GM18505 (cell line): Measurements from ENCODE around the gene MBD1.
A peak's percentile ranks its signal among the peaks of the same experiment; 100 is the strongest.
"Not testable (repeated sequence)": the region's sequence is repeated elsewhere in the genome, so short reads cannot be mapped to it uniquely, and the experiment has no call there.

Source experiments
- ATAC-seq: cut with Tn5 transposase; IDR thresholded peaks from one replicate; pipeline ENCODE4 v1.9.1; 2021; ENCODE audit not compliant: unreplicated experiment
- POLR2A ChIP-seq: IDR thresholded peaks from 4 replicates; pipeline ENCODE4 v1.6.1; 2011; ENCODE audit warnings: borderline replicate concordance; ENCODE audit not compliant: insufficient read depth, insufficient read length; ENCODE audit errors: extremely low read depth

Gene MBD1

DNA sequence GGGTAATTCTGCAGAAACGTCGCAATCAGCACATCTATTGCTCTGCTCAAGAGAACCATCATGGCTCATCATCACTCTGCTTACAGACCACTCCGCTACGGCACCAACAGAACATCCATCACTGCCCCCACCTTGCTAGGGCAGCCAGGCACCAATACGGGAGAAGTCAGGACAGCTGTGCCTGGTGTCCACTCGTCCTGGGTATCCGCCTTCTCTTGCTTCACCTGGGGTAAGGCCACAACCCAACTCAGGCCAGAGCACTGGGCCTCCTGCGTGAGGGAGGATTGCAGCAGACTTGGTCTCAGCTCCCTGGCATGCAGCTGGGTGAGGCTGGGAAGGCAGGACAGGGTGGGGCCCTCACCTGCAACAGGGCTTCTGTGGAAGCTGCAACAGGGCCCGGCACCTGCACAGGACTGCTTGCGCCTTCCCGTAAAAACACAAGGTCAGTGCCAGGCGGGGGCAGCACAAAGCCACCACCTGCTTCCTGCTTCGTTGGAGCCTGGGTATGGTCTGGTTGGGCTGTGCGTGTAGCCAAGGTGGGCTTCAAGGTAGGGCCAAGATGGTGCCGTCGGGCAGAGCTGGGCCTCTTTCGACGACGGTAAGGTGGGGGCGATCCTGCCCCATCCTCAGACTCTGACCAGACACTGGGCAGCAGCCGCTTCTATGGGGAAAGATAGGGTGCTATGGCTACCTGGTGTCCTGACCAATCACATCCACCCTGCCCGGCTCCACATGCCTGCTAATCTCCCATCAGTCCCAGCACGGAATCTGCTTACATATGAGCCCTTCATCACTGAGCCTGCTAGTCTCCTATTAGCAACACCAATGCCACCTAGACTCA is 7.9 kb downstream of the MBD1 start:
- no peak for TF ChIP-seq POLR2A
- ATAC-seq: no peak

DNA sequence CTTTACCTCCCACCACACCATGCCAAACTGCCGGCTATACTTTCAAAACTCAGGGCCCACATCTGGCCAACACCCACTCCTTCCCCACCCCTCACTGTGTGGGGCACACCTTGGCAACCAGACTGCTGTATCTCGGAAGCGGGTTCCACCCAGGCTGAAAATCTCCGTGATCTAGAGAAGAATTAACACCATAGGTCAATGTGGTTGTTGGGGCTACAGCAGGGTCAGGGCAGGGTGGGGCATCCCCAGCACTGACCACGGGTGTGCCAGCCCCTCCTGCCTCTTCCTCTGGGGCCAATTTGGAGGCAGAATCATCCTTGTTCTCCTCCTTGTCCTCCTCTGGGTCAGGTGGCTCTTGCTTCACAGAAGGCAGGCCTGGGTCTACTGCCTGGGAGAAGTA is 8.8 kb downstream of the MBD1 start:
- no peak for TF ChIP-seq POLR2A

DNA sequence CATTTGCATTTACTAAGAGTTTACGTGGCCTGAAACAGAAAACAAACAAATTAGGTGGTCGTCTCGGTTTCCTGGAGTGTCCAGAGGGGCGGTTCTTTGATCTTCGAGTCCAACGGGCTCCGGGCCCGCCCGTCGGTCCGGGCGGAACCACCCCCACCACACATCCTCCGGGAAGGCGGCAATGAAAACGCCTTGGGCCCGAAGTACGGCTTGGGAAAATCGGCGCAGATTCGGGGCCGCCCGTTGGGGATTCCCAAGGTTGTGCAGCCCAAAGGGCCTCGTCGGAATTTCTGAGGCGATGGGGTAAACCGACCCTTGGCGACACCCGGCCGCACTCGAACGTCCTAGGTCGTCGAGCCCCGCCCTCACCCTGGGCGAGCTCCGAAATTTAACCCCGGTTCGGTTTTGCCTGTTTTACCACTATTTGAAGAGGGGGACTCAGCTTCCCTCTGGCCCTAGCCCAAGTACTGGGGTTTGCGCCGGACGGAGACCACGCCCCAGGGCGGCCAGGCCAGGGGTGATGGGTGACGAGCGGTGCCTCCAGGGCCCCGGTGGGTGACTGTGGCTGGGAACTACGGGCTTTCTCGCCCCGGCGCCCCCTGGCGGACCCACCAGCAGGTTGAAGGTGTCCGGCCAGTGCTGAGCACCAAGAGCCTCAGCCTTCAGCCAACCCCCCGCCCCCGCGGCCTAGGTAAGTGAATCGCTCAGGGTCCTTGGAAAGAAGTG is 13.1 kb downstream of the MBD1 start:
- peak; percentile 59 for TF ChIP-seq POLR2A
- peak; percentile 55 for ATAC-seq

More for the DNA sequence above, 8.8 kb downstream of the MBD1 start:
- no peak for ATAC-seq

- peak; percentile 85 for ATAC-seq
- peak; percentile 46 for TF ChIP-seq POLR2A
Observed at GRCh38 chr18:50266248-50266704, 15.0 kb downstream of the MBD1 start, which contains the start of gene CFAP53. Gene CFAP53, minus strand, starts transcription at chr18:50266495. Its CDS starts 91 bp downstream, at chr18:50266404.

DNA sequence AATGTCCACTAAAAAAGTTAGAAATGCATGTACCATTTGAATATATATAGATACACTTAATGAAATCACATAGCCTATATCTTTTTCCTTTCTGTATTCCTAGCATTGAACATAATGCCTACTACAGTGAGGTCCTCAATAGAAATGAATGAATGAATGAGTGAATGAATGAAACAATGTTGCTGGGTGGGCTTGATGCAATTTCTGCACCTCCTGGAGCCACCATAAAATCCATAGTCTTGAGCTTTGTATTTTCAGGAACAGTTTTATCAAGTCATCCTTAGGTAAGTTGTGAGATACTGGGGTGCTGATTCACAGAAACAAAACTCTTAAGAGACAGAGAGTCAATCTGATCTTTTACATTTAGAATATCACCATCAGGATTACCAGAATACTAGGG is 18.3 kb downstream of the MBD1 start:
- no peak for ATAC-seq
- TF ChIP-seq POLR2A: no peak

DNA sequence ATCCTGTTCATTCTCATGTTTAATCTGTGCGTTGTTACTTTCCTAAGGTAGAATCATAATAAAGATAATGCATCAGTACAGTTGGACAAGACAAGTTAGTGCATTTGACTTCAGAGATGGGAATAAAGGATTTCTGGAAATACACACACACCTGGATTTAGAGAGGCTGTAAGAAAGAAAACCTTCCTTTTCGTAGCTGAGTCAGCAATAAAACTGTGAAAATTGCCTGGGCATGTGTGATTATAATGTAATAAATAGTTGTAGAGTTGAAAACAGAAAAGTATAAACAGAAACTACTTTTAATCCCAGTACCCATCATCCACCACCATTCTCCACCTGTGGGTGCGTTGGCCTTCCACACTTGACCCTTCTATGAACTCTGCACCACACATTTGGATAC is 30.4 kb downstream of the MBD1 start:
- no peak for ATAC-seq

DNA sequence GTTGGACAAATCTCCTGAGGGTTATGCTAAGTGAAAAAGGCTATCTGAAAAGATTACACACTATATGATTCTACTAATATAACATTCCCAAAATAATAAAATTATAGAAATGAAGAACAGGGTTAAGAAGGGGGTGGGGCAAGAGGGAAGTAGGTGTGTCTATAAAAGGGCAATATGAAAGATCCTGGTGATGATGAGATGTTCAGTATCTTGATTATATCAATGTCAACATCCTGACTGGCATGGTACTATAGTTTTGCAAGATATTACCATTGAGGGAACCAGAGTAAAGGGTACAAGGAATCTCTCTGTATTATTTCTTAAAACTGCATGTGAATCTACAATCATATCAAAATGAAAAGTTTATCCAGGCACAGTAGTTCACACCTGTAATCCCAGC is 31.7 kb downstream of the MBD1 start:
- no peak for ATAC-seq
- no peak for TF ChIP-seq POLR2A

More for the DNA sequence above, 30.4 kb downstream of the MBD1 start:
- TF ChIP-seq POLR2A: no peak

DNA sequence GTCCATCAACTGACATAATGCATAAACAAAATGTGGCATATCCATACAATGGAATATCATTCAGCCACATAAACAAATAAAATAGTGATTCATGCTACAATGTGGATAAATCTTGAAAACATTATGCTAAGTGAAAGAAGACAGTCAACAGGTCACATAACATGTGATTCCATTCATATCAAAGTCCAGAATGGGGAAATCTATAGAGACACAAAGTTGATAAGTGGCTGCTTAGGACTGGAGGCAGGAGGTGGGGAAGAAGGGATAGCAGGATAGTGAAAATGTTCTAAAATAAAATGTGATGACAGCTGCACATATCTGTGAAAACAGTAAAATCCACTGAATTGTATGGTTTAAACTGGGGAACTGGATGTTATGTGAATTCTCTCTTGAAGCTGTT is 33.8 kb downstream of the MBD1 start:
- no peak for ATAC-seq
- TF ChIP-seq POLR2A: no peak

- ATAC-seq: not testable (repeated sequence)
Observed at GRCh38 chr18:50241768-50242167, 39.6 kb downstream of the MBD1 start.

GRCh38 chr18:50240080-50240563 is 41.2 kb downstream of the MBD1 start:
- no peak for TF ChIP-seq POLR2A
- ATAC-seq: no peak

- no peak for ATAC-seq
- no peak for TF ChIP-seq POLR2A
Observed at GRCh38 chr18:50232419-50232818, 48.9 kb downstream of the MBD1 start.

- no peak for ATAC-seq
- no peak for TF ChIP-seq POLR2A
Observed at GRCh38 chr18:50231621-50232020, 49.7 kb downstream of the MBD1 start.

GRCh38 chr18:50220249-50220648 is 61.1 kb downstream of the MBD1 start:
- not testable (repeated sequence) for ATAC-seq
